EL (cell line): Measurements from ENCODE around the gene HACE1.
"Not testable (repeated sequence)": the region's sequence is repeated elsewhere in the genome, so short reads cannot be mapped to it uniquely, and the experiment has no call there.

Experiments
- DNase-seq: peaks from one replicate; pipeline ENCODE4 v3.0.0-alpha.2; 2016

The HACE1 gene, protein sequence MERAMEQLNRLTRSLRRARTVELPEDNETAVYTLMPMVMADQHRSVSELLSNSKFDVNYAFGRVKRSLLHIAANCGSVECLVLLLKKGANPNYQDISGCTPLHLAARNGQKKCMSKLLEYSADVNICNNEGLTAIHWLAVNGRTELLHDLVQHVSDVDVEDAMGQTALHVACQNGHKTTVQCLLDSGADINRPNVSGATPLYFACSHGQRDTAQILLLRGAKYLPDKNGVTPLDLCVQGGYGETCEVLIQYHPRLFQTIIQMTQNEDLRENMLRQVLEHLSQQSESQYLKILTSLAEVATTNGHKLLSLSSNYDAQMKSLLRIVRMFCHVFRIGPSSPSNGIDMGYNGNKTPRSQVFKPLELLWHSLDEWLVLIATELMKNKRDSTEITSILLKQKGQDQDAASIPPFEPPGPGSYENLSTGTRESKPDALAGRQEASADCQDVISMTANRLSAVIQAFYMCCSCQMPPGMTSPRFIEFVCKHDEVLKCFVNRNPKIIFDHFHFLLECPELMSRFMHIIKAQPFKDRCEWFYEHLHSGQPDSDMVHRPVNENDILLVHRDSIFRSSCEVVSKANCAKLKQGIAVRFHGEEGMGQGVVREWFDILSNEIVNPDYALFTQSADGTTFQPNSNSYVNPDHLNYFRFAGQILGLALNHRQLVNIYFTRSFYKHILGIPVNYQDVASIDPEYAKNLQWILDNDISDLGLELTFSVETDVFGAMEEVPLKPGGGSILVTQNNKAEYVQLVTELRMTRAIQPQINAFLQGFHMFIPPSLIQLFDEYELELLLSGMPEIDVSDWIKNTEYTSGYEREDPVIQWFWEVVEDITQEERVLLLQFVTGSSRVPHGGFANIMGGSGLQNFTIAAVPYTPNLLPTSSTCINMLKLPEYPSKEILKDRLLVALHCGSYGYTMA

DNA sequence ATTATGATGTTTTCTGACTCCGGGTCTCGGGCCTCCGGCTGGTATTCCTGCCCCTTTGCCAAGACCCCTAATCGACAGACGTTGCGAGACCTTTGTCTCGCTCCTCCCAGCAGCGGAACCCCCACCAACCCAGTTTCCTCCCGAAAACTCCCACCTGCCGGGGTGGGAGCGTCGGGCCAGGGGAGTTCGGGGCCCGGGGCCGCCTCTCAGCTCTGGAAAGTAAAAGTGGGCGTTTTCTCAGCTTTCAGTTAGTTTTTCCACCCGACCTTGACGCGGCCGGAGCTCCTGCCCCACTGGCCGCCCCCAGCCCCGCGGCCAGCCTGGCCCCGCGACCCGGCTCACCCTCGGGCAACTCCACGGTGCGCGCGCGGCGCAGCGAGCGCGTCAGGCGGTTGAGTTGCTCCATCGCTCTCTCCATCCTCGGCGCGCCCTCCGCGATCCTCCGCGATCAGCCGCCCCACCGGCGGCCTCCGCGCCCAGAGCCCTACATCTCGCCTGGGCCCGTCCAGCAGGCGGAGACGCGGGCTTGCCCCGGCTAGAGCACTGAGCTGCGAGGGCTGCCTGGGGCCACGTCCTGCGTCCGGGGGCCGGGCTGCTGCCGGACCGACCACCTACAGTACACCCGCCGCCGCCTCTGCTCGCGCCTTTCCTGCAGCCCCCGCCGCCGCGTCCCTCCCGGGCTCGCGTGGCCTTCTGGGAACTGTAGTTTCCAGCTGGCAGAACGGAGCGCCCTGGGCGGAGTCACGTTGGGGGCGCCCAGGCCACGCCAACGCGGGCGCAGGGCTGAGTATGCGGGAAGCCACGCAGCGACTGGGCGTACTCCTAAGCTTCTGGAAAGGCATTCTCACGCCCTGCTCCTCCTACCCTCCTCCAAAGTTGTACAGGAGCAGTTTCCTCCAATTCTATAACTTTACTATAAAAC lies at the start of gene HACE1:
Gene HACE1 (minus strand): TSS at position 695 of the 922 bp plus-strand sequence. CDS start 277 bp downstream, at position 418.
- peak; percentile 90 for DNase-seq

DNA sequence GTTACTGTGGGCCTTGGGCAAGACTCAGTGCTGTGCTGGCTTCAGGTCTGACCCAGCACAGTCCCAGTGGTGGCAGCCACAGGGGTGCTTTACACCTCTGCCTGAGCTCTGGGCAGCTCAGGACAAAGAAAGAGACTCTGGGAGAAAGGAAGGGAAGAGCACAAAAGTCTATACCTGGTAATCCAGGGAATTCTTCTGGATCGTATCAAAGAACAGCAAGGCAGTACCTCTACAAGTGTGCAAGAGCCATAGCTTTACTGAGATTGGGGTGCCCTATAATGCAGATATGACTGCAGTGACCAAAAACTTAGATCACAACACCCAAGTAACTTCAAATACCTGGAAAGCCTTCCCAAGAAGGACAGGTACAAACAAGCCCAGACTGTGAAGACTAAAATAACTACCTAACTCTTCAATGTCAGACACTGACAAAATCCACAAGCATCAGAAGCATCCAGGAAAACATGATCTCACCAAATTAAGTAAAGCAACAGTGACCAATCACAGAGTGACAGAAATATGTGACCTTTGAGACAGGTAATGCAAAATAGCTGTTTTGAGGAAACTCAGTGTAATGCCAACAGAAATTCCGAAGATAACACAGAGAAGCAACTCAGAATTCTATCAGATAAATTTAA lies 49.3 kb upstream of the HACE1 start:
- DNase-seq = no peak

DNA sequence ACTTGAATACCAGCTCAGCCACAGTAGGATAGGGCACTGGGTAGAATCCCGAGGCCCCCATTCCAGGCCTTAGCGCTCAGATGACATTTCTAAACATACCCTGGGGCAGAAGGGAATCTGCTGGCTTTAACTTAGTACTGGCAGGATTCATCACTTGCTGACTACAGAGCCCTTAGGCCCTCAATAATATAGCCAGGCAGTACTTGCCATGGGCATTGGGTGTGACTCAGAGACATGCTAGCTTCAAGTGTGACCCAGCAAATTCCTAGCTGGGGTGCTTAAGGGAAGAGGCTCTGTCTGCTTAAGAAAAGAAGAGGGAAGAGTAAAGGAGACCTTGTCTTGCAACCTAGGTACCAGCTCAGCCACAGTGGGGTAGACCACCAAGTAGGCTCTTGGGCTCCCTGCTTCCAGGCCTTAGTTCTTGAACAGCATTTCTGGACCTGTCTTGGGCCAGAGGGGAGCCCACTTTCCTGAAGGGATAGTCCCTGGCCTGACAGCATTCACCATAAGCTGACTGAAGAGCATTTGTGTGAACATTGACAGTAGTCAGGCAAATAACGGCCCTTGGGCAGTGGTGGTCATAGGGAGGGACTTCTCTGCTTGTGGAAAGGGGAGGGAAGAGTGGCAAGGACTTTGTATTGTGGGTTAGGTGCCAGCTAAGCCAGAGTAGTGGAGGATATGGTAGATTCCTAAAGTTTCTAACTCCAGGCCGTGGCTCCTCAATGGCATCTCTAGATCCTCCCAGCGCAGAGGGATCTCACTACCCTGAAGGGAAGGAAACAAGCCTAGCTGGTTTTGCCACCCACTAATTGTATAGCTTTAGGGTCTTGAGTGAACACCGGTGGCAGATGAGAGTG lies 48.5 kb upstream of the HACE1 start:
- DNase-seq = peak; percentile 72

DNA sequence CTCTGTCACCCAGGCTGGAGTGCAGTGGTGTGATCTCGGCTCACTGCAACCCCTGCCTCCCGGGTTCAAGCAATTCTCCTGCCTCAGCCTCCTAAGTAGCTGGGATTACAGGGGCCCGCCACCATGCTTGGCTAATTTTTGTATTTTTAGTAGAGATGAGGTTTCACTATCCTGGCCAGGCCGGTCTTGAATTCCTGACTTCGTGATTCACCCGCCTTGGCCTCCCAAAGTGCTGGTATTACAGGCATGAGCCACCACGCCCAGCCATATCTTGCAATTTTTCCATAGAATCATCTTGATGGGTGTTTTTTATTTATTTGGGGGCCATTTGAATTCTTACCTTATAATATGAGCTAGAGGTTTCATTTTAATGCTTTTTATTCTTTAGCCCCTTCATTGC lies 39.2 kb upstream of the HACE1 start:
- DNase-seq = peak; percentile 35

DNA sequence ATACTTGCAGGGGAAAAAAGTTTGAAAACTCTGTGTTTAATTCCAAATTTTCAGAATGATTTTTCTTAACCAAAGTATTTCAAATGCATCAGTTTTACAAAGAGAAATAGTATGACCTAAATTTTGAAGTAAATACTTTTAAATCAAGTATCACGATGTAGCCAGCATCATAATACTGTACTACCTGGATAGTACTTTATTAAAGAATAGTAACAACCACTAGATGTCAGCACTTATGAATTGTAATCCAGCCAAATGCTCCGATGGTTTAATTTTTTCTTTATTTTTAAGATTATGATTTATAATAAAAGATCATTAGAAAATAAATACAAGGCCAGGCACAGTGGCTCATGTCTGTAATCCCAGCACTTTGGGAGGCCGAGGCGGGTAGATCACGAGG lies 37.2 kb upstream of the HACE1 start:
- no peak for DNase-seq

DNA sequence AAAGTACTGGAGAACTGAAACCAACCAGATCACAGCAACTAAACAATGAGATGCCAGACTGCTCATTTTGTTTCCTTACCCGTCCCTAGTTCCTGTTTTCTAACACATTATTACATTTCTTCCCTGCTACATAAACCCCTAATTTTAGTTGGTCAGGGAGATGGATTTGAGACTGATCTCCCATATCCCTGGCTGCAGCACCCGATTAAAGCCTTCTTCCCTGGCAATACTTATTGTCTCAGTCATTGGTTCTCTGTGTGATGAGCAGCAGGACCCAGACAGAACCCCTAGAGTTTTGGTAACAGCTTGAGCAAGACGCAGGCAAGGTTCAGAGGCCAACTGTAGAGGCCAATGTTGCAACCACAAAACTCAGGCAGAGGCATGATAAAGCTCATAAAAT lies 28.3 kb upstream of the HACE1 start:
- no peak for DNase-seq

DNA sequence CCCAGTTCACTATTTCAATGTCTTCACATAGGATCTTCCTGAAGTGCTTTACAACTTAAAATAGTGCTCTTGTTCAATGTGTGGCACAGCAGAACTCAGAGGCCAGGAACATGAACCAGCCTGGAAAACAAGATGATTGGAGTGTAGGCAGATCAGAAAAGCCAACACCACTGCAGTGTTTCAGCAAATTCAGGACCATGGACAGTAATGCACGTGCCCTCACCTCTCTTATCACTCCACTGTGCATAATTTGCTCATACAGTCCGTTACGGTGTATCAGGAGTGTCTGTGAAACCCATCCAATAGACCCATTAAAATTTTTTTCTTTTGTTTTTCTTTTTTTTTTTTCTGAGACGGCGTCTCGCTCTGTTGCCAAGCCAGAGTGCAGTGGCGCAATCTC lies 27.6 kb upstream of the HACE1 start:
- peak; percentile 47 for DNase-seq

DNA sequence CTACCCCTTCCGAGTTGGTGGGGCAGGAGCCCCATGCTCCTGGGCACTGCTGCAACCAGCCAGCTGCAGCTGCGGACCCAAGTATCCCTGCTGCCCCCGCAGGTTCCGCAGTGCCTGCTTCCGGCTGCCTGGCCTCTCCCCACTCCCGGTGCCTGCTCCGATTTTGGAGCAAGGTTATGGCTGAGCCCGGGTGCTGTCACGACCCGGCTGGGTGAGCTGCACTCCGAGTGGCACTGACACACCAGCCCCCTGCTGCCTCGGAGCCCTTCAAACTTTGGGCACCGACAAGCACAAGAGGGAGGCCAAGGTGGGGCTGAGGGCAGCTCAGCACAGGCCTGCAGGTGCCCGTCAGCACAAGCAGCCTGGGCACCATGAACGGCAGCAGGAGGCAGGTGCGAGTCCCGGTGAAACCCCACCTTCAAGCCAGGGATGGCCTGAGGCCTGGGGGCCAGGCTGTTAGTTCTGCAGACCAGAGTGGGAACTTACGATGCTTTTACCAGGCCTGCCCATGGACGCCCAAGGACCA lies 25.9 kb upstream of the HACE1 start:
- no peak for DNase-seq

DNA sequence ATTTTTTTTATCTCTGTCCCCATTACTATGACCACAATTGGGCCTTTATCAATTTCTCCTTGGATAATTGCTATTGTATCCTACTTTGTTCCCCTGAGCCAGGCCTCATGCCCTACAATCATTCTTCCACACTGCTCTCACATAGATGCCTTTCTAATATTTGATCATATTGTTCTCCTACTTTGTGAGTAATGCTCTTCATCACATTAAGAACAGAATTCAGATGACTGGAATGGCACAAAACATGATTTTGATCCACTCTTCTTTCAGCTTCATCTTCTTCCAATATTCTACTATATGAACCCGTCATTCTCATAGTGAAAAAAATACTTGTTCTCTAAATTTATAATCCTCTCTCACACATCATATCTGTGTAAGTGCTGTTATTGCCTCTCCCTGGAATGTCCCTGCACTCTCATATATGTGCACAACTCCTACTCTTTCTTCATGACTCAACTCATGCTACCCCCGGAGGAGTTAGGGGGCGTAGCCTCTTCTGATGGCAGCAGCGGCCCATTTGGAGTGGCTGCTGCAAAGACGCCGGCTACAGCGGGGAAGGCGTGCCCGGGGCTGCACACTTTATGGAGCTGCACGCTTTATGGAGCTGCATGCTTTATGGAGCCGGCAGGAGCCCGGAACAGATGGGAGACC lies 25.3 kb upstream of the HACE1 start:
- no peak for DNase-seq

DNA sequence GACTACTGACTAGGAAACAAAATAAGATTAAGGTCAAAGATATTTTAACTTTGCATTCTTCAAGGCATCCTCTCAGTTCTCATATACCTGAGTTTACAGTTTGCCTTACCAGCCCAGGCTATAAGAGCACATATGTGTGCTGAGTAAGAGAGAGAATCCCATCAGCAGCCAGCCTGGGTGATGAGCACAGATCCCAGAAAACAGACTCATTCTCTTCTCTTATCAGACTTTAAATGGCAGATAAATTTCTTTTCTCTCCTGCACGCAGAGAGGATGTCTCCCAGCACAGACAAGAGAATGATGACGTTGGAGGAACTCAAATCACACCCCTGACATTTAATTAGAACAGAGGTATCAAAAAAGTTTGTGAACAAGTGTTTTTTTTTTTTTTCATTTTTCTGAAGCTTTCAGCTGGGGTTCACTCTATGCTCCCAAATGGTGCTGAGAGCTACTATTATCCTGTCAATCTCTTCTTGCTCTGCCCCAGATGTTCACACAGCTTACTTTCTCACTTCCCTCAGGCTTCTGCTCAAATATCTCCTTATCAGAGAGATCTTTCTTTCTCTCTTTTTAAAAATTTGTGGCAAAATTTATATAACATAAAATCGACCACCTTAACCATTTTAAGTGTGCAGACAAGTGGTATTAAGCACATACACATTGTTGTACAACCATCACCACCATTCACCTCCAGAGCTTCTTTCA lies 22.4 kb upstream of the HACE1 start:
- DNase-seq = no peak

DNA sequence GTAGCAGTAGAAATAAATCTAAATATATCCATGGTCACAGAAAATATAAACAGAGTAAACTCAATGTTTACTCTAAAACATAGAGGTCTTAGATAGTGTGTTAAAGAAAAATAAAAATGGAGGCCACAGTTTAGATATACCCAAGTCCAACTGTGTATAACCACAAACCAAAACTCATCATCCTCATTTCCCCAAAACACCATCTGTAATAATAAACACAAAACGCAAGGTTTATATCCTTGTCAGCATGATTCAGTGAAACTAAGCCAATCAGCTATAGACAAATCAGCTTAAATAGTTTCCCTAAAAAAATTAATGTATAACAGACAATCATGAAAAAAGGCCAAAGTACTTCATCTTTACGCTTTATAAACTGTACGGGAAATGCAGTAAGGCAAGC lies 2.7 kb upstream of the HACE1 start:
- peak; percentile 19 for DNase-seq

DNA sequence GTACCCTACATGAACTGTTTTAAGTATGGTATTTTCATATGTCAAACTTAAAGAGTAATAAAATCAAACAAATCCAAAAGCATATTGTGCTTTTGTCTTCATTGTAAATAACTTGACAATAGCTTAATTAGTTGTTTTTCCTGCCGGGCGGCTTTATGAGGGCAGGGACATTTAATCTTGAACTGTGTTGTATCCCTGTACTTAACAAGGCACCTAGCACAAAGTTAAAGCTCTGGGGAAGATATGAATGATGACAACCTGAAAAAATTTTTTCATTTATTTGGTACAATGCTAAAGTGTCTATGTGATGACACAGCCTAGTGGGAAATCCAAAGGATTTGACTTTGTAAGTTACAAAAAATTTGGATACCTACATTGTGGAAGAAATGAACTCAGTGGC lies 502 bp upstream of the HACE1 start:
- no peak for DNase-seq

DNA sequence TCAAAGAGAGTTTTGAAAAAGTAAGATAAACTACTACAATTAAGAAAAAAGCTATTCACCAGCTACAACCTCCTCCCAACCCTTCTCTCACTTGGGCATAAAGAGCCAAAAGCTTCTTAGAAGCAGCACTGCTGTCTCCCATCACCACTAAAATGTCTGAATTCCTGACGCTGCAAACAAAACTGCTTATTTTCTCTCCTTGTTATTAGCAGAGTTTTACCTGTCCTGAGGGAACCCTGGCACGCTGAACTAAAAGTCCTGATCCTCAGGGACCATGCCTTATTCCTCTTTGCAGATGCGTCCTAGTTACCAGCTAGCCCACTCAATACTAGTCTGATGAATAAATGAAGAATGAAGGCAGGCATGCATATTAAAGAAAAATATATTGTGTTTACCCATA lies 1.1 kb downstream of the HACE1 start:
- DNase-seq = peak; percentile 3

DNA sequence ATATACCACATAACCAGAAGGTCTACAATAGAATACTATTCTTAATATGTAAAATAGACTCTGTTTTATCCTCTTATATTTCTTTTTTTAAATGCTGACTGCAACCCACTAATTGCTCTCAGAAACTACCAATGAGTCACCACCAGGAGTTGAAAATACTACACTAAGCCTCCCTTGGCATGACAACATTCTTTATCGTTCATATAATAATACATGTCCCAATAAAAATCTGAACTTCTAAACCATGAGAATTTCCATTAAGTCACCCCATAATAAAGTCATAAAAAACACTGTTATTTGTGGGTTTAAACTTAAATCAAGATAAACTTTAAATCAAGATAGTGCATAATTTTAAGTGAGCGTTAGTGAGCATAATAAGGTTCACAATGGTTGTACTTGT lies 4.2 kb downstream of the HACE1 start:
- DNase-seq = peak; percentile 59

DNA sequence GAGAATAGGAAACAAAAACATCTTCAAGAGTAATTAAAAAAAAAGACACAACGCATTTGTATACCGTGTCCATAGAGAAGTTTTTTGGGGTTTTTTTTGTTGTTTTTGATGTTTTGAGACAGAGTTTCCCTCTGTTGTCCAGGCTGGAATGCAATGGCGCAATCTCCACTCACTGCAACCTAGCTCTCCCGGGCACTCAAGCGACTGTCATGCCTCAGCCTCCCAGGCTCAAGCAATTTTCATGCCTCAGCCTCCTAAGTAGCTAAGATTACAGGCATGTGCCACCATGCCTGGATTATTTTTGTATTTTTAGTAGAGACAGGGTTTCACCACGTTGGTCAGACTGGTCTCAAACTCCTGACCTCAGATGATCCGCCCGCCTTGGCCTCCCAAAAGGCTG lies 12.0 kb downstream of the HACE1 start:
- DNase-seq = not testable (repeated sequence)

DNA sequence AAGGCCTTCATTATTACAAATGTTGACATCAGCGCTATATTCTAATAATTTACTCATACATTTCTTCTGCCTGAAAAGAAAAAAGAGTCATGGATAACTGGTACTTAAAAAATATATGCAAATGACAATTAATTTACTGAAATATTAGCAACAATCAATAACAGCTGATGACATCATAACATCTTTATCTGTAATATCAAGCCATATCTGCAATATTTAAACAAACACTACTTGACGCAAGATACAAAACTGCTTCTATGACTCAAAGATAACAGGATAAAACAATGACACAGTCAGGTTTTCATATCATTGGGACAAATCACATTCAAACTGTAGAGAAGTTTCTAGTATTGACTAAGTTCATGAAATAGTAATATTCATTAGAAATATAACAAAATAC lies 16.5 kb downstream of the HACE1 start:
- DNase-seq = no peak

DNA sequence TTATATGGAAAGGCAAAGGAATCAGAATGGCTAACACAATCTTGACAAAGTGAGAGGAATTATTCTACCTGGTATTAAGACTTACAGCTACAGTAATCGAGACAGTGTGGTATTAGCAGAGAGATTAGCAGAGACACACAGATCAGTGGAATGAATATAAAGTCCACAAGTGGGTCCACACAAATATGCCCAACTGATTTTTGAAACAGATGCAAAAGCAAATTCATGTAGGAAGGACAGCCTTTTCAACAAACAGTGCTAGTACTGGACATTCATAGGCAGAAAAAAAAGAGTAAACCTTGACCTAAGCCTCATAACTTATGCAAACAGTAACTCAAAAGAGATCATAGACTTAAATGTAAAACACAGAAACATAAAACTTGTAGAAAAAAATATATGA lies 22.6 kb downstream of the HACE1 start:
- no peak for DNase-seq

DNA sequence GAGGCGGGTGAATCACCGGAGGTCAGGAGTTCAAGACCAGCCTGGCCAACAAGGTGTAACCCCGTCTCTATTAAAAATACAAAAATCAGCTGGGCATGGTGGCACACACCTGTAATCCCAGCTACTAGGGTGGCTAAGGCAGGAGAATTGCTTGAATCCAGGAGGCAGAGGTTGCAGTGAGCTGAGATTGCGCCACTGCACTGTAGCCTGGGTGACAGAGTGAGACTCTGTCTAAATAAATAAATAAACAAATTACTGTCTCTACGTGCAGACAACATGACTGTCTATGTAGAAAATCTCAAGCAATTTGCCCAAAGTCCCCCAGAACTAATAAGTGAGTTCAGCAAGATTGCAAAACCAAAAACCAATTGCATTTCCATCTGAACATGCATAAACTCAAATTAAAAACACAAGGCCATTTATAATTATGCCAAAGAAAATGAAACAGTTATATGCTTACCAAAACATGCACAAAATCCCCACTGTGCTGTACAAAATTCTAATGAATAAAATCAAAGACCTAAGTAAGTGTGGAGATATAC lies 23.2 kb downstream of the HACE1 start:
- DNase-seq = not testable (repeated sequence)

DNA sequence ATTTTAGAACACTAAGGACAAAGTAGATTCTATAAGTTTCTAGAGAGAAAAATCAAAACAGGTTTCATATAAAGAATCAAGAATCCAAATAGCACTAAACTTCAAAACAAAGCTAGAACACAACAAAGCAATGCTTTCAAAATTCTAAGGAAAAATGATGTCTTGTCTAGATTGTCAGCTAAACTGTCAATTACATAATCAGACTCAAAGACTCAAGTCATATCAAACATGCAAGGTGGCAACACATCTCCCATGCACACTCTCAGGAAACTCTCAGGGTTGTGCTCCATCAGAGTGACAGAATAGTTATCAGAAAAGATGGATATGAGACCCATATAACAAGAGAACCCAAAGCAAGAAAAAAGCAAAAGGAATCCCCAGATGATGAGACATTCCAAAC lies 23.9 kb downstream of the HACE1 start:
- DNase-seq = no peak
